Glutamatergic neuron (in vitro differentiated cells): Measurements from ENCODE around the gene SLC27A1. TPM values are rescaled to one million over a fixed set of nuclear protein-coding genes. Genes with fewer than 3 reads are reported as not detected.
"Not testable (repeated sequence)": the region's sequence is repeated elsewhere in the genome, so short reads cannot be mapped to it uniquely, and the experiment has no call there.

Experiments
- DNase-seq: peaks from one replicate; pipeline ENCODE4 v3.0.0; 2022
- H3K27ac Mint-ChIP-seq: one replicate; pipeline ENCODE4 v1.8.0; 2020; ENCODE audit warnings: mild to moderate bottlenecking, mixed read lengths, inconsistent platforms; ENCODE audit not compliant: unreplicated experiment
- H3K27me3 Mint-ChIP-seq: one replicate; pipeline ENCODE4 v1.8.0; 2020; ENCODE audit warnings: mild to moderate bottlenecking, moderate library complexity, mixed read lengths, inconsistent platforms; ENCODE audit not compliant: unreplicated experiment
- H3K36me3 Mint-ChIP-seq: one replicate; pipeline ENCODE4 v1.8.0; 2020; ENCODE audit warnings: mild to moderate bottlenecking, mixed read lengths, inconsistent platforms; ENCODE audit not compliant: unreplicated experiment
- H3K4me1 Mint-ChIP-seq: one replicate; pipeline ENCODE4 v1.8.0; 2020; ENCODE audit warnings: mild to moderate bottlenecking, low read depth, mixed read lengths, inconsistent platforms; ENCODE audit not compliant: unreplicated experiment
- H3K4me3 Mint-ChIP-seq: one replicate; pipeline ENCODE4 v1.8.0; 2020; ENCODE audit warnings: mild to moderate bottlenecking, mixed read lengths, inconsistent platforms; ENCODE audit not compliant: unreplicated experiment
- H3K9me3 Mint-ChIP-seq: one replicate; pipeline ENCODE4 v1.8.0; 2020; ENCODE audit warnings: mild to moderate bottlenecking, moderate library complexity, mixed read lengths, inconsistent platforms; ENCODE audit not compliant: unreplicated experiment
- CTCF ChIP-seq: fragments of 200-600 bp; sonication (generic); IDR thresholded peaks from one replicate; pipeline ENCODE4 v1.5.0; 2021; ENCODE audit not compliant: partially characterized antibody, unreplicated experiment
- total RNA-seq: library from RNA; stranded (reverse); fragmentation: NEBNext Ultra II Directional; extraction: Animal tissue kit (Norgen Biotek cat#: 25700); gene quantifications from one replicate; pipeline ENCODE4 v1.2.1, GENCODE V29; 2021; ENCODE audit not compliant: unreplicated experiment

The SLC27A1 gene
- total RNA-seq, 1 donor from 2014 or later, result 16.9 TPM

- H3K9me3 Mint-ChIP-seq, result peaks cover 1% of the 10 kb centered on the region
- no peak overlapping the region for H3K27ac Mint-ChIP-seq
- DNase-seq, result no peak
- peaks cover 8% of the 10 kb centered on the region for H3K27me3 Mint-ChIP-seq
- H3K4me1 Mint-ChIP-seq, result peaks cover 2% of the 10 kb centered on the region
- TF ChIP-seq CTCF, result no peak
- H3K4me3 Mint-ChIP-seq, result no peak overlapping the region
- H3K36me3 Mint-ChIP-seq, result no peaks in the 10 kb centered on the region
Measured at GRCh38 chr19:17504030-17504429, 33.7 kb downstream of the SLC27A1 start.

GRCh38 chr19:17504456-17504855, 34.1 kb downstream of the SLC27A1 start:
- no peak for DNase-seq
- no peak overlapping the region for H3K4me3 Mint-ChIP-seq
- H3K9me3 Mint-ChIP-seq, result peaks cover 1% of the 10 kb centered on the region
- H3K27ac Mint-ChIP-seq, result no peak overlapping the region
- no peaks in the 10 kb centered on the region for H3K4me1 Mint-ChIP-seq
- H3K36me3 Mint-ChIP-seq, result no peaks in the 10 kb centered on the region
- no peak for TF ChIP-seq CTCF
- H3K27me3 Mint-ChIP-seq, result peaks cover 8% of the 10 kb centered on the region

- no peak overlapping the region for H3K27ac Mint-ChIP-seq
- TF ChIP-seq CTCF, result no peak
- no peak for DNase-seq
- H3K4me1 Mint-ChIP-seq, result no peaks in the 10 kb centered on the region
- peaks cover 1% of the 10 kb centered on the region for H3K9me3 Mint-ChIP-seq
- H3K27me3 Mint-ChIP-seq, result peaks cover 4% of the 10 kb centered on the region
- no peak overlapping the region for H3K4me3 Mint-ChIP-seq
- H3K36me3 Mint-ChIP-seq, result no peaks in the 10 kb centered on the region
Measured at GRCh38 chr19:17505223-17505622, 34.9 kb downstream of the SLC27A1 start.

- DNase-seq, result no peak
- Mint-ChIP-seq H3K4me3 (no peak overlapping the region), H3K36me3 (no peaks in the 10 kb centered on the region), H3K9me3 (peaks cover 4% of the 10 kb centered on the region), H3K27me3 (peaks cover 6% of the 10 kb centered on the region), H3K4me1 (peaks cover 4% of the 10 kb centered on the region), H3K27ac (no peak overlapping the region)
- no peak for TF ChIP-seq CTCF
Measured at GRCh38 chr19:17506745-17507144, 36.4 kb downstream of the SLC27A1 start.

- H3K36me3 Mint-ChIP-seq, H3K4me3 Mint-ChIP-seq, H3K9me3 Mint-ChIP-seq, DNase-seq: not testable (repeated sequence)
- Mint-ChIP-seq H3K4me1 (peaks cover 12% of the 10 kb centered on the region), H3K27me3 (peaks cover 12% of the 10 kb centered on the region), H3K27ac (peak overlapping the region; percentile 17)
Measured at GRCh38 chr19:17508558-17508933, 38.2 kb downstream of the SLC27A1 start.
